PC-3 (cell line): ENCODE data around the gene RSF1. TPM values are rescaled to one million over a fixed set of nuclear protein-coding genes. Genes with fewer than 3 reads are reported as not detected.
A peak's percentile ranks its signal among the peaks of the same experiment; 100 is the strongest.

Experiments used
- ATAC-seq: fragments of 200-7000 bp; cut with Tn5 transposase; 2 replicates; pipeline ENCODE4 v1.9.1; 2020; ENCODE audit warnings: mild to moderate bottlenecking, moderate library complexity
- BruUV-seq: library from RNA; stranded (reverse); fragments of 400-500 nt; replicated peaks from 2 replicates; lab custom pipeline; 2021; lab: Mats Ljungman, UMichigan
- CTCF ChIA-PET: fragments of 300-600 bp; sonication (Branson Sonifier 250); formaldehyde crosslinking; loops from one replicate; lab custom pipeline; 2022; ENCODE audit warnings: antibody characterized with exemption; lab: Charles Lee
- POLR2A ChIA-PET: fragments of 300-600 bp; sonication (Branson Sonifier 250); formaldehyde crosslinking; loops from one replicate; lab custom pipeline; 2022; ENCODE audit warnings: antibody characterized with exemption; ENCODE audit not compliant: unreplicated experiment; lab: Charles Lee
- DNase-seq: peaks from one replicate; pipeline ENCODE4 v3.0.0-alpha.2; 2015
- H2AFZ ChIP-seq: fragments of 300-600 bp; sonication (generic); 2 replicates; pipeline ENCODE4 v1.6.0; 2016; ENCODE audit warnings: antibody characterized with exemption, low read length
- H3F3A ChIP-seq: fragments of 300-600 bp; sonication (generic); one replicate; pipeline ENCODE4 v1.6.0; 2017; ENCODE audit warnings: antibody characterized with exemption, low read length, control low read depth, mild to moderate bottlenecking; ENCODE audit not compliant: unreplicated experiment
- H3K27ac ChIP-seq: fragments of 300-600 bp; sonication (generic); 2 replicates; pipeline ENCODE4 v1.5.1; 2016; ENCODE audit warnings: mild to moderate bottlenecking, low read length
- H3K27me3 ChIP-seq: fragments of 300-600 bp; sonication (generic); 2 replicates; pipeline ENCODE4 v1.6.1; 2016; ENCODE audit warnings: low read length, mixed read lengths
- H3K36me3 ChIP-seq: fragments of 300-600 bp; sonication (generic); 2 replicates; pipeline ENCODE4 v1.6.1; 2016; ENCODE audit warnings: low read depth, mixed run types, low read length, mixed read lengths
- H3K4me1 ChIP-seq: fragments of 300-600 bp; sonication (generic); 2 replicates; pipeline ENCODE4 v1.5.1; 2016; ENCODE audit warnings: low read length; ENCODE audit not compliant: insufficient read depth
- H3K4me2 ChIP-seq: fragments of 300-600 bp; sonication (generic); 2 replicates; pipeline ENCODE4 v1.6.0; 2016; ENCODE audit warnings: low read length
- H3K4me3 ChIP-seq: fragments of 300-600 bp; sonication (generic); 2 replicates; pipeline ENCODE4 v1.5.1; 2016; ENCODE audit warnings: mild to moderate bottlenecking, low read length, mixed read lengths
- H3K79me2 ChIP-seq: fragments of 300-600 bp; sonication (generic); 2 replicates; pipeline ENCODE4 v1.6.1; 2017; ENCODE audit warnings: low read length, mixed read lengths
- H3K9ac ChIP-seq: fragments of 300-600 bp; sonication (generic); 2 replicates; pipeline ENCODE4 v1.6.0; 2016; ENCODE audit warnings: mild to moderate bottlenecking, low read length
- H3K9me2 ChIP-seq: fragments of 300-600 bp; sonication (generic); replicated peaks from 2 replicates; pipeline ENCODE4 v1.6.1; 2016; ENCODE audit warnings: mixed run types, low read length, mixed read lengths
- H3K9me3 ChIP-seq: fragments of 300-600 bp; sonication (generic); 2 replicates; pipeline ENCODE4 v1.6.1; 2016; ENCODE audit warnings: low read length, mixed read lengths
- H4K20me1 ChIP-seq: fragments of 300-600 bp; sonication (generic); 2 replicates; pipeline ENCODE4 v1.6.1; 2016; ENCODE audit warnings: low read length, mixed read lengths
- EZH2 ChIP-seq: fragments of 300-600 bp; sonication (generic); IDR thresholded peaks from one replicate; pipeline ENCODE4 v1.6.1; 2017; ENCODE audit warnings: antibody characterized with exemption, mild to moderate bottlenecking, low read length; ENCODE audit not compliant: unreplicated experiment
- EZH2phosphoT487 ChIP-seq: fragments of 300-600 bp; sonication (generic); IDR thresholded peaks from 2 replicates; pipeline ENCODE4 v1.6.1; 2018; ENCODE audit warnings: mild to moderate bottlenecking, antibody characterized with exemption, low read length, borderline replicate concordance
- intact Hi-C: fragments of 100-400 bp; cut with micrococcal nuclease; formaldehyde crosslinking; loops from 2 replicates; pipeline ENCODE4 v1.9.0; 2023
- total RNA-seq: library from RNA; depleted of rRNA; stranded (reverse); fragments of >200 nt; gene quantifications from 2 replicates; pipeline ENCODE4 v1.2.3, GENCODE V29; 2014
- TF ChIP-seq, protein P1 (sequence below): fragments of 300-600 bp; sonication (generic); conservative IDR thresholded peaks from 2 replicates; pipeline ENCODE4 v1.5.1; 2017; ENCODE audit warnings: antibody characterized with exemption, low read depth, mild to moderate bottlenecking, low read length

RSF1 gene
- total RNA-seq, 1 experiment from 2014 or later: 30.0 TPM

DNA sequence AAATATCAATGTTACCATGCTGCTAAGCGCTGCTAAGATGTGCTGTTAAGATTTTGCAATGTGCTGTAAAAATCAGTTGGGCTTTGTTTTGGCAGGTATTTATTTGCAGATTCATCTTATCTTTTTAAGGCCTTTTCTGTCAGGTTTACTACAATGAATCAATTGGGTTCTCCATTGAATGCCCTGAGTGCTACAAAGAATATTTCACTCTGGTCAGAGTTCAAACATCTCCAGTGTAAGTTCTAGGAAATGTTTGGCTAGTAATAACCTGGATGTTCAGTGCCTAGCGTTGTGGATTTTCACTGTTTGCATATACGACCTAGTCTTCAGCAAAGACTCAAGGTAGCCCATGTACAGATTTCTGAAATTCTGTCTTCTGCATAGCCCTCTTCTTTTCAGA, 36.0 kb downstream of the RSF1 start:
- Histone ChIP-seq H4K20me1 (peaks cover 25% of the 10 kb centered on the region), H3K9me2 (no peaks in the 10 kb centered on the region), H2AFZ (no peak overlapping the region), H3K9me3 (no peaks in the 10 kb centered on the region), H3K36me3 (no peaks in the 10 kb centered on the region), H3K27ac (no peak overlapping the region), H3K4me1 (no peaks in the 10 kb centered on the region), H3K79me2 (peaks cover 49% of the 10 kb centered on the region), H3K9ac (no peak overlapping the region), H3K4me3 (no peak overlapping the region), H3K27me3 (no peaks in the 10 kb centered on the region), H3K4me2 (no peak overlapping the region), H3F3A (no peaks in the 10 kb centered on the region)
- CTCF ChIA-PET: interaction anchor here (0.5 kb wide), 1 partner anchor 919 kb away, joined by 10 read pairs; no protein-coding TSS in a partner anchor
- TF ChIP-seq EZH2 (no peak), EZH2phosphoT487 (no peak)
- TF ChIP-seq, protein P1, sequence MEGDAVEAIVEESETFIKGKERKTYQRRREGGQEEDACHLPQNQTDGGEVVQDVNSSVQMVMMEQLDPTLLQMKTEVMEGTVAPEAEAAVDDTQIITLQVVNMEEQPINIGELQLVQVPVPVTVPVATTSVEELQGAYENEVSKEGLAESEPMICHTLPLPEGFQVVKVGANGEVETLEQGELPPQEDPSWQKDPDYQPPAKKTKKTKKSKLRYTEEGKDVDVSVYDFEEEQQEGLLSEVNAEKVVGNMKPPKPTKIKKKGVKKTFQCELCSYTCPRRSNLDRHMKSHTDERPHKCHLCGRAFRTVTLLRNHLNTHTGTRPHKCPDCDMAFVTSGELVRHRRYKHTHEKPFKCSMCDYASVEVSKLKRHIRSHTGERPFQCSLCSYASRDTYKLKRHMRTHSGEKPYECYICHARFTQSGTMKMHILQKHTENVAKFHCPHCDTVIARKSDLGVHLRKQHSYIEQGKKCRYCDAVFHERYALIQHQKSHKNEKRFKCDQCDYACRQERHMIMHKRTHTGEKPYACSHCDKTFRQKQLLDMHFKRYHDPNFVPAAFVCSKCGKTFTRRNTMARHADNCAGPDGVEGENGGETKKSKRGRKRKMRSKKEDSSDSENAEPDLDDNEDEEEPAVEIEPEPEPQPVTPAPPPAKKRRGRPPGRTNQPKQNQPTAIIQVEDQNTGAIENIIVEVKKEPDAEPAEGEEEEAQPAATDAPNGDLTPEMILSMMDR: no peak
- ATAC-seq (no peak), DNase-seq (no peak)
- intact Hi-C loops: no loop called here
- POLR2A ChIA-PET: no interaction called here
- BruUV-seq: no TSS peak

GRCh38 chr11:77783025-77783424, 37.5 kb downstream of the RSF1 start:
- Histone ChIP-seq H2AFZ (no peak overlapping the region), H3K4me3 (no peak overlapping the region), H3K27ac (no peak overlapping the region), H3K27me3 (no peaks in the 10 kb centered on the region), H3K9ac (no peak overlapping the region), H4K20me1 (peaks cover 21% of the 10 kb centered on the region), H3K79me2 (peaks cover 34% of the 10 kb centered on the region), H3K4me2 (no peak overlapping the region), H3F3A (no peaks in the 10 kb centered on the region), H3K4me1 (no peaks in the 10 kb centered on the region), H3K36me3 (no peaks in the 10 kb centered on the region), H3K9me3 (no peaks in the 10 kb centered on the region), H3K9me2 (no peaks in the 10 kb centered on the region)
- ChIA-PET CTCF (no interaction called here), POLR2A (no interaction called here)
- no TSS peak for BruUV-seq
- intact Hi-C loops: no loop called here
- TF ChIP-seq, protein P1: no peak
- no peak for TF ChIP-seq EZH2phosphoT487
- TF ChIP-seq EZH2: no peak
- no peak for DNase-seq
- no peak for ATAC-seq

DNA sequence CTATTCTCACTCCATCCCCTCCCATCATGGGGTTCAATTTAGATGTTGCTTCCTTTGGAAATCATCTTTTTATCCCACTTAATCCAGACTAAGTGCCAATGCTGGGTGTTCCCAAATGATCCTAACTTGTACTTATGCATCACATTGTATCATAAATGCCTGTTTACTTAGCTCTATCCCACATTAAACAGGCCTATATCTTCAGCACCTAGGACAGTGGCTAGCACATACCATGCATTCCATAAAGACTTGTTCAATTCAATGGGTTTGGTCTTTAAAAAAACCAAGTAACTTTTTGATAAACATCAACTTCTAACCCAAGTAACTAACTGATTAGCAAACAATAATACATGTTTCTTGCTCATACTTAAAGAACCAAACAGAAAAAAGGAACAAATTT, 40.6 kb downstream of the RSF1 start:
- H3K79me2 ChIP-seq: peaks cover 24% of the 10 kb centered on the region
- peaks cover 26% of the 10 kb centered on the region; the same call in 1 of the 2 replicates for H4K20me1 ChIP-seq
- no TSS peak for BruUV-seq

More for the DNA sequence above, 40.6 kb downstream of the RSF1 start:
- H2AFZ ChIP-seq: no peak overlapping the region
- peak; percentile 68 for DNase-seq
- H3F3A ChIP-seq: no peaks in the 10 kb centered on the region
- ChIA-PET POLR2A (no interaction called here), CTCF (no interaction called here)
- no peaks in the 10 kb centered on the region for H3K4me1 ChIP-seq
- no peak overlapping the region for H3K27ac ChIP-seq
- no peaks in the 10 kb centered on the region for H3K9me3 ChIP-seq
- H3K27me3 ChIP-seq: no peaks in the 10 kb centered on the region
- H3K4me2 ChIP-seq: no peak overlapping the region
- intact Hi-C loops: no loop called here
- TF ChIP-seq EZH2phosphoT487: no peak
- TF ChIP-seq, protein P1: no peak
- TF ChIP-seq EZH2: no peak
- H3K9me2 ChIP-seq: no peaks in the 10 kb centered on the region
- ATAC-seq: peak; percentile 49
- H3K4me3 ChIP-seq: no peak overlapping the region
- no peak overlapping the region for H3K9ac ChIP-seq
- peaks cover 4% of the 10 kb centered on the region; the same call in 1 of the 2 replicates for H3K36me3 ChIP-seq
